ENCODE measurements around the gene CHST11. TPM values are rescaled to one million over a fixed set of nuclear protein-coding genes. Genes with fewer than 3 reads are reported as not detected.
"Not testable (repeated sequence)": the region's sequence is repeated elsewhere in the genome, so short reads cannot be mapped to it uniquely, and the experiment has no call there.

CHST11 gene
- total and polyA plus RNA-seq, 9 of the 15 experiments (the other 6 are each of a cell fraction or from before 2014, with no cell fraction given): 2.3 to 38.7 (median 15.0) TPM

DNA sequence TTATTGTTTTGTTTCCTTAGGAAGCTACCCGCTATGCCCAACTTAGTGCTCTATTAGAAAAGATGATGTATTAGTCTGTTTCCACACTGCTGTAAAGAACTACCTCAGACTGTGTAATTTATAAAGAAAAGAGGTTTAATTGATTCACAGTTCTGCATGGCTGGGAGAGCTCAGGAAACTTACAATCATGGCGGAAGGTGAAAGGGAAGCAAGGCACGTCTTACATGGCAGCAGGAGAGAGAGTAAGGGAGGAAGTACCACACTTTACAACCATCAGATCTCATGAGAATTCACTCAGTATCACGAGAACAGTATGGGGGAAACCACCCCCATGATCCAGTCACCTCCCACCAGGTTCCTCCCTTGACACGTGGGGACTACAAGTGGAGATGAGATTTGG is 70.9 kb downstream of the CHST11 start:
- intact Hi-C loops (cut with micrococcal nuclease); H3K27me3 ChIP-seq (ENCODE audit: control insufficient read depth in 2 of 2, insufficient read depth in 2 of 2, low read length in 2 of 2); ATAC-seq; H3K9me1 ChIP-seq (ENCODE audit: control insufficient read depth, insufficient read depth, low read length); H4K20me1 ChIP-seq (replicated peaks; ENCODE audit: control insufficient read depth, insufficient read depth, low read length); H2AFZ ChIP-seq (ENCODE audit: low read depth, low read length); H3K36me3 ChIP-seq (ENCODE audit: control insufficient read depth, insufficient read depth, low read length); H3K9me3 ChIP-seq (replicated peaks; ENCODE audit: control insufficient read depth, insufficient read depth, low read depth, low read length); in situ Hi-C loops (cut with MboI); H3K4me2 ChIP-seq (ENCODE audit: insufficient read depth, low read length); BruUV-seq (replicated peaks); H3K27ac ChIP-seq (ENCODE audit: extremely low read depth, low read depth, low read length); H3K4me3 ChIP-seq; FAIRE-seq; DNase-seq (ENCODE audit: extremely low read depth in 1 of 4, low spot score in 3 of 4); H3K9ac ChIP-seq (ENCODE audit: insufficient read depth in 1 of 2, low read depth in 2 of 2, low read length in 2 of 2); CTCF ChIA-PET (ENCODE audit: low intra/inter-chr PET ratio): not testable (repeated sequence)
- POLR2A ChIA-PET: interaction anchor here (0.7 to 2.5 kb wide), 2 partner anchors 9 to 11 kb away, joined by 3 to 10 read pairs; no protein-coding TSS in a partner anchor
- H3K4me1 ChIP-seq (replicated peaks in 1 of 2; ENCODE audit: control insufficient read depth in 2 of 2, insufficient read depth in 2 of 2, low read length in 2 of 2): peaks cover 0 to 36% of the 10 kb centered on the region in 2 experiments; a peak in 4 of 5 replicates
- peak; percentile 82; the same call in 1 of the 2 replicates for TF ChIP-seq ZNF431 (CRISPR knock-in tag; IDR thresholded peaks at IDR 0.05)
- WGBS (ENCODE audit: insufficient coverage, low coverage, missing lambda C conversion rate): 62% methylated on average over 4 of the region's 5 CpGs
- H3K79me2 ChIP-seq (ENCODE audit: control insufficient read depth, insufficient read depth, low read length): peaks cover 80% of the 10 kb centered on the region

DNA sequence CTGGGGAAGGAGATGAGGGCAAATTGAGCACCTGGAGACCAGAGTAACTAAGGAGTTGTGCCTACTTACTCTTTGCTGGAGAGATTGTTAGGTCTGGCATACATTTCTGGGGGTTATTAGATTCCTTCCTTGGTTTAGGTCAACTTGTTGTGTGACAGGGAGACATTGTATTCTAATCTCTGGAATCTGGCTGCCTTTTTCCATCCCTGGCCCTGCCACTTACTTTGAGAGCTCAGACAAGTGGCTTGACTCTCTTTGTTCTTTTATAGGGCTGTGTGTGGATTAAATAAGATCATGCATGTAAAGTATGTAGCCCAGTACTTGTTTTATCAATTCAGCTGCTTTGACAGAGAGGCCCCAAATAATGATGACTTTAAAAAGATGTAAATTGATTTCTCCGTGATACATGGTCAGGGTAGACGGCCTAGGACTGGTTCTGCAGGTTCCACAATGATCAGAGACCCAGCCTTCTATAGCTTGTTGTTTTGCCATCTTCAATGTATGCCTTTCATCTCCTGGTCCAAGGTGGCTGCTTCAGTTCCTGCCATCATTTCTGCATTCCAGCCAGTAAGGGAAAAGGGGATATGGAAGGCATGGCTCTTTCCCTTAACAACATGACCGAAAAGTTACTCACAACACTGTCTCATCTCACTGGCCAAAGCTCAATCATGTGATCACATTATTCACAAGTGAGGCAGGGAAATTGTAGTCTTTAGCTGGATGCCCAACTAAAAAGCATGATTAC is 72.6 kb downstream of the CHST11 start:
- ATAC-seq (no peak), FAIRE-seq (peak; percentile 46), DNase-seq (ENCODE audit: extremely low read depth in 1 of 4, low spot score in 3 of 4) (no peak)
- peaks cover 4% of the 10 kb centered on the region; the same call in 2 of the 3 replicates for H3K36me3 ChIP-seq (ENCODE audit: control insufficient read depth, insufficient read depth, low read length)
- WGBS (ENCODE audit: insufficient coverage, low coverage, missing lambda C conversion rate): 86% methylated on average over 3 of the region's 3 CpGs
- H3K4me1 ChIP-seq (replicated peaks in 1 of 2; ENCODE audit: control insufficient read depth in 2 of 2, insufficient read depth in 2 of 2, low read length in 2 of 2): peaks cover 0 to 20% of the 10 kb centered on the region in 2 experiments; a peak in 4 of 5 replicates
- no peak overlapping the region for H2AFZ ChIP-seq (ENCODE audit: low read depth, low read length)
- no peaks in the 10 kb centered on the region for H3K9me3 ChIP-seq (replicated peaks; ENCODE audit: control insufficient read depth, insufficient read depth, low read depth, low read length)
- ChIA-PET CTCF (ENCODE audit: low intra/inter-chr PET ratio) (no interaction called here), POLR2A (interaction anchor here (0.6 to 2.5 kb wide), 3 partner anchors 7 to 313 kb away, joined by 3 to 10 read pairs (median 3); no protein-coding TSS in a partner anchor)
- no peaks in the 10 kb centered on the region for H3K9me1 ChIP-seq (ENCODE audit: control insufficient read depth, insufficient read depth, low read length)
- H3K4me2 ChIP-seq (ENCODE audit: insufficient read depth, low read length): no peak overlapping the region
- TF ChIP-seq PHB2 (IDR thresholded peaks at IDR 0.05; ENCODE audit: low read depth): no peak
- TF ChIP-seq ZNF165 (CRISPR knock-in tag; IDR thresholded peaks at IDR 0.05; ENCODE audit: borderline replicate concordance): no peak
- peak; percentile 85 for TF ChIP-seq RBM25 (IDR thresholded peaks at IDR 0.05; ENCODE audit: low read depth, low read length, severe bottlenecking)
- TF ChIP-seq, protein P1, sequence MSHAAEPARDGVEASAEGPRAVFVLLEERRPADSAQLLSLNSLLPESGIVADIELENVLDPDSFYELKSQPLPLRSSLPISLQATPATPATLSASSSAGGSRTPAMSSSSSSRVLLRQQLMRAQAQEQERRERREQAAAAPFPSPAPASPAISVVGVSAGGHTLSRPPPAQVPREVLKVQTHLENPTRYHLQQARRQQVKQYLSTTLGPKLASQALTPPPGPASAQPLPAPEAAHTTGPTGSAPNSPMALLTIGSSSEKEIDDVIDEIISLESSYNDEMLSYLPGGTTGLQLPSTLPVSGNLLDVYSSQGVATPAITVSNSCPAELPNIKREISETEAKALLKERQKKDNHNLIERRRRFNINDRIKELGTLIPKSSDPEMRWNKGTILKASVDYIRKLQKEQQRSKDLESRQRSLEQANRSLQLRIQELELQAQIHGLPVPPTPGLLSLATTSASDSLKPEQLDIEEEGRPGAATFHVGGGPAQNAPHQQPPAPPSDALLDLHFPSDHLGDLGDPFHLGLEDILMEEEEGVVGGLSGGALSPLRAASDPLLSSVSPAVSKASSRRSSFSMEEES (CRISPR knock-in tag; IDR thresholded peaks at IDR 0.05): peak; percentile 32; the same call in 1 of the 2 replicates
- no peak for TF ChIP-seq XRCC3 (IDR thresholded peaks at IDR 0.05)
- H3K9ac ChIP-seq (ENCODE audit: insufficient read depth in 1 of 2, low read depth in 2 of 2, low read length in 2 of 2): no peak overlapping the region
- H3K79me2 ChIP-seq (ENCODE audit: control insufficient read depth, insufficient read depth, low read length): peaks cover 70% of the 10 kb centered on the region
- H4K20me1 ChIP-seq (replicated peaks; ENCODE audit: control insufficient read depth, insufficient read depth, low read length): 0 out of 2 replicates have a peak, but pooled peaks cover 4% of the 10 kb centered on the region
- no TSS peak for BruUV-seq (replicated peaks)
- intact Hi-C loops (cut with micrococcal nuclease): no loop called here
- no peak overlapping the region for H3K4me3 ChIP-seq
- H3K27me3 ChIP-seq (ENCODE audit: control insufficient read depth in 2 of 2, insufficient read depth in 2 of 2, low read length in 2 of 2): no peaks in the 10 kb centered on the region
- H3K27ac ChIP-seq (ENCODE audit: extremely low read depth, low read depth, low read length): no peak overlapping the region
- in situ Hi-C loops (cut with MboI): no loop called here
